D721Med (cell line): ENCODE data around the gene BRD4.

Experiments
- DNase-seq: peaks from one replicate; pipeline ENCODE4 v3.0.0; 2011; ENCODE audit warnings: low spot score; ENCODE audit not compliant: insufficient read length
- FAIRE-seq: peaks from 2 replicates; lab custom pipeline; 2011; peaks lifted over from hg19 to GRCh38; lab: Jason Lieb, UNC
- TF ChIP-seq, protein P1 (sequence below): IDR thresholded peaks from 2 replicates; pipeline ENCODE4 v1.5.1; 2012; ENCODE audit warnings: mild to moderate bottlenecking, control low read depth; ENCODE audit not compliant: insufficient read depth; ENCODE audit errors: missing control alignments

The BRD4 gene

GRCh38 chr19:15292140-15292539, 40.2 kb downstream of the BRD4 start:
- FAIRE-seq (no peak), DNase-seq (no peak)
- TF ChIP-seq, protein P1, sequence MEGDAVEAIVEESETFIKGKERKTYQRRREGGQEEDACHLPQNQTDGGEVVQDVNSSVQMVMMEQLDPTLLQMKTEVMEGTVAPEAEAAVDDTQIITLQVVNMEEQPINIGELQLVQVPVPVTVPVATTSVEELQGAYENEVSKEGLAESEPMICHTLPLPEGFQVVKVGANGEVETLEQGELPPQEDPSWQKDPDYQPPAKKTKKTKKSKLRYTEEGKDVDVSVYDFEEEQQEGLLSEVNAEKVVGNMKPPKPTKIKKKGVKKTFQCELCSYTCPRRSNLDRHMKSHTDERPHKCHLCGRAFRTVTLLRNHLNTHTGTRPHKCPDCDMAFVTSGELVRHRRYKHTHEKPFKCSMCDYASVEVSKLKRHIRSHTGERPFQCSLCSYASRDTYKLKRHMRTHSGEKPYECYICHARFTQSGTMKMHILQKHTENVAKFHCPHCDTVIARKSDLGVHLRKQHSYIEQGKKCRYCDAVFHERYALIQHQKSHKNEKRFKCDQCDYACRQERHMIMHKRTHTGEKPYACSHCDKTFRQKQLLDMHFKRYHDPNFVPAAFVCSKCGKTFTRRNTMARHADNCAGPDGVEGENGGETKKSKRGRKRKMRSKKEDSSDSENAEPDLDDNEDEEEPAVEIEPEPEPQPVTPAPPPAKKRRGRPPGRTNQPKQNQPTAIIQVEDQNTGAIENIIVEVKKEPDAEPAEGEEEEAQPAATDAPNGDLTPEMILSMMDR: no peak

DNA sequence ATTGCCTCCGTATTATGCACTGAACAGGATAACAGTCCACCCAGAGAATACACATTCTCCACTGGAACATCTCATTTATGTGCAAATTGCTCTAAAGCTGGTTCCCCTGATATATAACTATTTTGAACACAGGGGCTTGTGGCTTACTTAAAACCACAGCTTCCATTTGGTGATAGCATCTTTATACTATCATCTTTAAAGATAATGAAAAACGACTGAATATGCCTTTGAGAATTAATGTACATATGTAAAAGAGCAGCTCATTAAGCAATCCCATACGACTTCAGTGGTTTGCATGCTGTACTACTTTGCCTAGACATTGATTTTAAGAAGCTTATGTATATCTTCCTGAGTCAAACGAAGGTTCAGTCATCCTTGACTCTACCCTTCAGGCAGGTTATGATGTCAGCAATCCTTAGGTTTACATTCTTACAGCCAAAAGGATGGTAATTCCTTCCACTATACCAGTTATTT, 40.8 kb downstream of the BRD4 start:
- no peak for FAIRE-seq
- TF ChIP-seq, protein P1: no peak

DNA sequence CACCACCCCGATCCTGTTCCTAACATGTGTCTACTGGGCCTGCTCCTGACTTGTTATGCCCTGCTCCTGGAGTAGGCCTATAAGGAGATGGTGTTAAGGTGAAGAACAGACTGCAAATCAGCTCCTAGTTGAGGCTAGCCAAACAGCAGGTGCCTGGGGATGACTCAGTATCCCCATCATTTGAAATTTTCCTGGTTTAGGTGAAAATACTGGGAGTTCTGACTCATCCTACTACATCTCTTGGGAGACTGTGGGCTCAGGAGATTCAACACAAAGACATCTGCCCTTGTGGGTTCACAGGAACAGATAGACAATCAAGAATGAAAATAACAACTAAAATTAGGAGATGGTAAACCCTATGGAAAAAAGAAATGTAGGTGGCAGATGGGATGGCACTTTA, 41.2 kb downstream of the BRD4 start:
- no peak for FAIRE-seq
- TF ChIP-seq, protein P1: no peak
- no peak for DNase-seq

More for the DNA sequence above, 40.8 kb downstream of the BRD4 start:
- no peak for DNase-seq

GRCh38 chr19:15290166-15290565, 42.2 kb downstream of the BRD4 start:
- FAIRE-seq (no peak), DNase-seq (no peak)
- TF ChIP-seq, protein P1: no peak

DNA sequence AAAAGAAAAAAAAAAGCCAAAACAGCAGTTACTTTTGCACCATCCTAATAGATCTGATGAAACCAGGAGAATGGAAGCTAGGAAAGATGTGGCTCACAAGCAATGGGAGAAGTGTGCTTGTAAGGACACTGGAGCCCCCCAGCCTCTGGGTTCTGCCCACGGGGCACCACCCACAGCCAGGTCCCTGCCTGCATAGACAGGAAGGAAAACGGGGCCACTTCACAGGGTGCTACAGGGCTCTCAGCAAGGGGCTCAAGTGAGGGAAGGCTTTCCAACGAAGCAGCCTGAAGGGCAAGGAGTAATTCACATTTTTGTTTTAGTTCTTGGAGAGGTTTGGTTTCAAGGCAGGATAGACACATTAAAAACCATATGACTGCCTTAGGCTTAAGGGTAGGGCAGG, 42.7 kb downstream of the BRD4 start:
- no peak for FAIRE-seq
- TF ChIP-seq, protein P1: no peak
- no peak for DNase-seq

DNA sequence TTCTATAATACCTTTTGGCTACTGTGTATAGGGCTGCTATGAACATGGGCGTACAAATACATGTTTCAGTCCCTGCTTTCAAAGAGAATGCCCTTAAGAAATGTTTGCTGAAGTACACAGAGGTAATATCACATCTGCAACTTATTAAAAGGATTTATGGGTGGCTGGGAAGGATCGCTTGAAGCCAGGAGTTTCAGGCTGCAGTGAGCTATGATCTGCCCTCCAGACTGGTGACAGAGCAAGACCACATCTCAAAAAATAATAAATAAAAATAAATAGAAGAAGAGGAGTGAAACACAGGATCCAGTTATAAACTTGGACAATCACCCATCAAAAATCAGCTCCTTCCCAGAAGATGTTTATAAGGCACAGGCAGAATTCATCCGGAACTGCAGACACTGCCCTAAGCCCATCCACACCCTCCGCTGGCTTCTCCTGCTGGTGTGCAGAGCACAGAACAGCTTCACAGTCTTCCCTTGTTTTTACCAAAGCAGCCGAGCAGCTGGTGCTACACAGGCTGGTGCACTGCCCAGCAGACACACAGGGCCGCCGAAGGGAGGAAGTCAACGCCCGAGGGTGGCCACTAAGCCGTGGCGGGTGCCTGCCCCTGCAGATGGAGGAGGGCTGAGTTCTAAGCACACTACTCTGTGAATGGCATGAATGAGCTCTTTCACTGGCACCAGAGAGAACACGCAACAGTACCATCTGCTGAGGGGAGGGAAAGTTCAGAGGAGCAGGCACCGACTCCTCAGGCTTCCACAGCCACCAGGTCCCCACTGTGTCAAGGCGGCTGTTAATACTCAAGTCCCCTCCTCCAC, 44.0 kb downstream of the BRD4 start:
- no peak for FAIRE-seq
- no peak for DNase-seq
- TF ChIP-seq, protein P1: no peak

DNA sequence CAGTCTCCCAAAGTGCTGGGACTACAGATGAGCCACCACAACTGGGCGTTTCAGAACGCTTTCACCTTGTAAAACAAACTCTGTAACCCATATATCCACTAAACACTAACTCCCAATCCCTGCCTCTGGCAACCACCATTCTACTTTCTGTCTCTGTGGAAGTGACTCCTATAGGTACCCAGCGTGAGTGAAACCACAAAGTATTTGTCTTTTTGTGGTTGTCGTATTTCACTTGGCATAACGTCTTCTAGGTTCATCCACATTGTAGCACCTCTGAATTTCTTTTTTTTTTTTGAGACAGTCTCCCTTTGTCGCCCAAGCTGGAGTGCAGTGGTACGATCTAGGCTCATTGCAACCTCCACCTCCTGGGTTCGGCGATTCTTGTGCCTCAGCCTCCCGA, 44.8 kb downstream of the BRD4 start:
- no peak for FAIRE-seq
- TF ChIP-seq, protein P1: no peak

More for the DNA sequence above, 44.8 kb downstream of the BRD4 start:
- no peak for DNase-seq
